H9 (cell line): ENCODE measurements around the gene TMPRSS3. TPM values are rescaled to one million over a fixed set of nuclear protein-coding genes. Genes with fewer than 3 reads are reported as not detected.
A peak's percentile ranks its signal among the peaks of the same experiment; 100 is the strongest.

Experiments used
- DNase-seq: peaks from one replicate; pipeline ENCODE4 v3.0.0-alpha.2; 2017
- H2AFZ ChIP-seq: one replicate; pipeline ENCODE4 v1.6.1; 2013; ENCODE audit warnings: mild to moderate bottlenecking, low read length, control low read depth, moderate library complexity
- H2AK5ac ChIP-seq: 2 replicates; pipeline ENCODE4 v1.6.1; 2013; ENCODE audit warnings: low read length, control low read depth, mixed read lengths; ENCODE audit not compliant: insufficient read length
- H2BK120ac ChIP-seq: one replicate; pipeline ENCODE4 v1.6.1; 2013; ENCODE audit warnings: low read depth, mild to moderate bottlenecking, low read length, control low read depth, inconsistent platforms; ENCODE audit not compliant: poor library complexity, severe bottlenecking
- H2BK12ac ChIP-seq: 2 replicates; pipeline ENCODE4 v1.6.1; 2013; ENCODE audit warnings: low read length, control low read depth, mixed read lengths, low read depth; ENCODE audit not compliant: insufficient read length
- H2BK15ac ChIP-seq: 2 replicates; pipeline ENCODE4 v1.6.1; 2013; ENCODE audit warnings: low read depth, low read length, control low read depth
- H2BK20ac ChIP-seq: one replicate; pipeline ENCODE4 v1.6.1; 2013; ENCODE audit warnings: low read depth, mild to moderate bottlenecking, low read length, control low read depth, inconsistent platforms; ENCODE audit not compliant: poor library complexity, severe bottlenecking
- H2BK5ac ChIP-seq: 2 replicates; pipeline ENCODE4 v1.6.1; 2013; ENCODE audit warnings: low read length, control low read depth, mixed read lengths; ENCODE audit not compliant: insufficient read length
- H3K14ac ChIP-seq: 2 replicates; pipeline ENCODE4 v1.6.1; 2013; ENCODE audit warnings: low read length, control low read depth; ENCODE audit not compliant: insufficient read depth
- H3K18ac ChIP-seq: 2 replicates; pipeline ENCODE4 v1.6.1; 2013; ENCODE audit warnings: low read depth, mild to moderate bottlenecking, mixed read lengths, low read length, control low read depth; ENCODE audit not compliant: insufficient read length
- H3K23ac ChIP-seq: 2 replicates; pipeline ENCODE4 v1.6.1; 2013; ENCODE audit warnings: low read length, control low read depth, mixed read lengths, low read depth; ENCODE audit not compliant: insufficient read length
- H3K23me2 ChIP-seq: 2 replicates; pipeline ENCODE4 v1.6.1; 2013; ENCODE audit warnings: low read depth, mild to moderate bottlenecking, mixed read lengths, low read length, control low read depth; ENCODE audit not compliant: insufficient read length, poor library complexity, severe bottlenecking
- H3K27ac ChIP-seq: 2 replicates; pipeline ENCODE4 v1.5.1; 2013; ENCODE audit warnings: low read length, control low read depth, mixed read lengths, low read depth; ENCODE audit not compliant: insufficient read length
- H3K27me3 ChIP-seq: 2 replicates; pipeline ENCODE4 v1.6.1; 2013; ENCODE audit warnings: low read length, control low read depth, inconsistent platforms; ENCODE audit not compliant: insufficient read depth
- H3K4ac ChIP-seq: 2 replicates; pipeline ENCODE4 v1.6.1; 2013; ENCODE audit warnings: low read depth, mild to moderate bottlenecking, control low read depth, inconsistent platforms, low read length, moderate library complexity
- H3K4me1 ChIP-seq: 2 replicates; pipeline ENCODE4 v1.6.1; 2013; ENCODE audit warnings: low read length, control low read depth, inconsistent platforms; ENCODE audit not compliant: insufficient read depth
- H3K4me2 ChIP-seq: 2 replicates; pipeline ENCODE4 v1.6.1; 2013; ENCODE audit warnings: low read length, control low read depth, mixed read lengths; ENCODE audit not compliant: insufficient read length, insufficient read depth
- H3K56ac ChIP-seq: 2 replicates; pipeline ENCODE4 v1.6.1; 2013; ENCODE audit warnings: low read depth, mild to moderate bottlenecking, mixed read lengths, low read length, control low read depth; ENCODE audit not compliant: insufficient read length
- H3K79me1 ChIP-seq: 2 replicates; pipeline ENCODE4 v1.6.1; 2013; ENCODE audit warnings: low read depth, mild to moderate bottlenecking, moderate library complexity, low read length, control low read depth, inconsistent platforms; ENCODE audit not compliant: insufficient read depth, poor library complexity, severe bottlenecking
- H3K79me2 ChIP-seq: 2 replicates; pipeline ENCODE4 v1.6.1; 2013; ENCODE audit warnings: low read length, control low read depth, inconsistent platforms; ENCODE audit not compliant: insufficient read depth
- H3K9ac ChIP-seq: 2 replicates; pipeline ENCODE4 v1.6.1; 2013; ENCODE audit warnings: low read length, control low read depth, mixed read lengths; ENCODE audit not compliant: insufficient read length; ENCODE audit errors: extremely low read depth
- H3K9me3 ChIP-seq: one replicate; pipeline ENCODE4 v1.6.1; 2013; ENCODE audit warnings: low read depth, low read length, inconsistent platforms; ENCODE audit not compliant: control insufficient read depth
- H3T11ph ChIP-seq: one replicate; pipeline ENCODE4 v1.6.1; 2013; ENCODE audit warnings: mild to moderate bottlenecking, low read length, control low read depth, inconsistent platforms
- H4K20me1 ChIP-seq: one replicate; pipeline ENCODE4 v1.6.1; 2013; ENCODE audit not compliant: control insufficient read depth, insufficient read length, insufficient read depth
- H4K5ac ChIP-seq: 2 replicates; pipeline ENCODE4 v1.6.1; 2013; ENCODE audit warnings: low read depth, mild to moderate bottlenecking, mixed read lengths, low read length, control low read depth; ENCODE audit not compliant: insufficient read length
- H4K8ac ChIP-seq: replicated peaks from 2 replicates; pipeline ENCODE4 v1.6.1; 2013; ENCODE audit warnings: low read length, control low read depth, mixed read lengths, low read depth; ENCODE audit not compliant: insufficient read length
- H4K91ac ChIP-seq: 2 replicates; pipeline ENCODE4 v1.6.1; 2013; ENCODE audit warnings: low read depth, mild to moderate bottlenecking, moderate library complexity, mixed read lengths, low read length, control low read depth; ENCODE audit not compliant: insufficient read length
- H3K27ac Mint-ChIP-seq, 3 experiments: 2 replicates in 2 of 3; 3 replicates in 1 of 3; pipeline ENCODE4 v1.8.0; 2020 to 2021; ENCODE audit warnings: mixed read lengths in 3 of 3, mild to moderate bottlenecking in 1 of 3, moderate library complexity in 1 of 3
- H3K27me3 Mint-ChIP-seq: 2 replicates; pipeline ENCODE4 v1.8.0; 2021; ENCODE audit warnings: low read depth, mild to moderate bottlenecking, moderate library complexity, mixed read lengths
- H3K36me3 Mint-ChIP-seq, 3 experiments: 2 replicates in 2 of 3; 3 replicates in 1 of 3; pipeline ENCODE4 v1.8.0; 2020 to 2021; ENCODE audit warnings: low read depth in 3 of 3, mixed read lengths in 3 of 3; ENCODE audit not compliant: insufficient read depth in 1 of 3
- H3K4me1 Mint-ChIP-seq, 2 experiments: 2 replicates each; pipeline ENCODE4 v1.8.0; 2020; ENCODE audit warnings: mixed read lengths in 2 of 2
- H3K4me3 Mint-ChIP-seq, 2 experiments: 2 replicates in 1 of 2; 3 replicates in 1 of 2; pipeline ENCODE4 v1.8.0; 2020 to 2021; ENCODE audit warnings: mild to moderate bottlenecking in 2 of 2, mixed read lengths in 2 of 2, moderate library complexity in 1 of 2
- H3K9me3 Mint-ChIP-seq, 2 experiments: 2 replicates in 1 of 2; 3 replicates in 1 of 2; pipeline ENCODE4 v1.8.0; 2020; ENCODE audit warnings: mild to moderate bottlenecking in 2 of 2, mixed read lengths in 2 of 2, moderate library complexity in 1 of 2
- CTCF ChIP-seq: fragments of 200-600 bp; sonication (generic); conservative IDR thresholded peaks from 3 replicates; pipeline ENCODE4 v1.8.0; 2021; ENCODE audit warnings: antibody characterized with exemption, mild to moderate bottlenecking
- WGBS: extraction: QIAGEN DNeasy Blood & Tissue Kit; methylation state at CpG from one replicate; pipeline ENCODE4 v1.1.7; 2013; ENCODE audit warnings: missing lambda C conversion rate, low lambda C conversion rate, mixed read lengths; ENCODE audit not compliant: insufficient read length; ENCODE audit errors: extremely low coverage; 5-methylcytosine and 5-hydroxymethylcytosine counted together
- total RNA-seq: library from RNA; stranded (reverse); gene quantifications from 2 replicates; pipeline ENCODE4 v1.2.1, GENCODE V29; 2021

The TMPRSS3 gene
- total RNA-seq, 1 experiment from 2014 or later: 0.31 TPM

- H2BK15ac ChIP-seq: no peak overlapping the region
- H3K79me1 ChIP-seq: no peaks in the 10 kb centered on the region
- H3K4me2 ChIP-seq: no peak overlapping the region
- DNase-seq: no peak
- no peak overlapping the region for H3T11ph ChIP-seq
- no peak overlapping the region for H2AK5ac ChIP-seq
- no peak overlapping the region for H2BK120ac ChIP-seq
- H4K20me1 ChIP-seq: no peaks in the 10 kb centered on the region
- WGBS: no CpG with 5 or more reads among the region's 14 CpGs
- H3K18ac ChIP-seq: no peak overlapping the region
- H3K23me2 ChIP-seq: no peaks in the 10 kb centered on the region
- H4K8ac ChIP-seq: no peak overlapping the region
- Mint-ChIP-seq H3K36me3 (no peaks in the 10 kb centered on the region), H3K9me3 (no peaks in the 10 kb centered on the region), H3K4me3 (no peak overlapping the region), H3K27me3 (no peaks in the 10 kb centered on the region; the same call in none of the 2 replicates), H3K4me1 (peaks cover 21 to 24% of the 10 kb centered on the region in 2 experiments), H3K27ac (peak overlapping the region in 2 of 3 experiments; percentile 21 to 27; a peak in 3 of 7 replicates)
- no peaks in the 10 kb centered on the region for H3K4me1 ChIP-seq
- no peak overlapping the region for H4K91ac ChIP-seq
- H3K23ac ChIP-seq: no peak overlapping the region
- no peak overlapping the region for H2BK5ac ChIP-seq
- no peak overlapping the region for H4K5ac ChIP-seq
- no peak overlapping the region for H3K27ac ChIP-seq
- H3K79me2 ChIP-seq: no peaks in the 10 kb centered on the region
- H3K56ac ChIP-seq: no peak overlapping the region
- H2AFZ ChIP-seq: no peak overlapping the region
- H3K4ac ChIP-seq: no peak overlapping the region
- no peaks in the 10 kb centered on the region for H3K9me3 ChIP-seq
- H2BK20ac ChIP-seq: no peak overlapping the region
- no peak overlapping the region for H3K14ac ChIP-seq
- TF ChIP-seq CTCF: no peak
- H2BK12ac ChIP-seq: no peak overlapping the region
- H3K9ac ChIP-seq: no peak overlapping the region
- H3K27me3 ChIP-seq: no peaks in the 10 kb centered on the region
Observed at GRCh38 chr21:42397746-42398394, 2.0 kb upstream of the TMPRSS3 start.
